Brain microvascular endothelial cell (primary cell): ENCODE data around the gene APP.
A peak's percentile ranks its signal among the peaks of the same experiment; 100 is the strongest.

Experiments
- DNase-seq: peaks from one replicate; pipeline ENCODE4 v3.0.0-alpha.2; 2020
- H3K27ac ChIP-seq: fragments of 250-450 bp; sonication (Bioruptor Pico); 2 replicates; pipeline ENCODE4 v1.5.1; 2020; ENCODE audit warnings: mild to moderate bottlenecking, moderate library complexity
- H3K27me3 ChIP-seq: fragments of 250-450 bp; sonication (Bioruptor Pico); replicated peaks from 2 replicates; pipeline ENCODE4 v1.5.1; 2020; ENCODE audit warnings: mild to moderate bottlenecking
- H3K36me3 ChIP-seq: fragments of 250-450 bp; sonication (Bioruptor Pico); replicated peaks from 2 replicates; pipeline ENCODE4 v1.5.1; 2020; ENCODE audit warnings: mild to moderate bottlenecking
- H3K4me3 ChIP-seq: 2 replicates; pipeline ENCODE4 v1.5.1; 2011; ENCODE audit warnings: low read depth, mild to moderate bottlenecking, control low read depth, low read length, moderate library complexity
- CTCF ChIP-seq: IDR thresholded peaks from 2 replicates; pipeline ENCODE4 v1.5.1; 2011; ENCODE audit warnings: low read depth, mild to moderate bottlenecking, moderate library complexity, low read length, control low read depth, inconsistent platforms; ENCODE audit errors: missing control alignments
- in situ Hi-C: cut with HindIII; loops from 2 replicates; pipeline ENCODE4 v1.10.0; 2017; ENCODE audit warnings: low sequenced_read_pairs, low pct_ligation_motif_present

Gene APP

GRCh38 chr21:26047279-26047967 is 123.1 kb downstream of the APP start:
- Histone ChIP-seq H3K4me3 (no peak overlapping the region), H3K27ac (no peak overlapping the region), H3K27me3 (no peaks in the 10 kb centered on the region), H3K36me3 (peaks cover 25% of the 10 kb centered on the region)
- in situ Hi-C loops, result no loop called here
- DNase-seq, result no peak
- no peak for TF ChIP-seq CTCF

- no peak for TF ChIP-seq CTCF
- Histone ChIP-seq H3K27ac (no peak overlapping the region), H3K36me3 (peaks cover 9% of the 10 kb centered on the region), H3K27me3 (no peaks in the 10 kb centered on the region), H3K4me3 (no peak overlapping the region)
- in situ Hi-C loops, result no loop called here
- no peak for DNase-seq
Observed at GRCh38 chr21:26043891-26044290, 126.7 kb downstream of the APP start.

- no peak overlapping the region for H3K4me3 ChIP-seq
- no peak overlapping the region for H3K27ac ChIP-seq
- no peak for TF ChIP-seq CTCF
- peaks cover 8% of the 10 kb centered on the region for H3K36me3 ChIP-seq
- DNase-seq, result no peak
- H3K27me3 ChIP-seq, result no peaks in the 10 kb centered on the region
- in situ Hi-C loops, result no loop called here
Observed at GRCh38 chr21:26042181-26042876, 128.2 kb downstream of the APP start.

GRCh38 chr21:26041431-26042180 is 129.0 kb downstream of the APP start:
- in situ Hi-C loops, result no loop called here
- no peaks in the 10 kb centered on the region for H3K27me3 ChIP-seq
- H3K36me3 ChIP-seq, result peaks cover 7% of the 10 kb centered on the region
- H3K27ac ChIP-seq, result no peak overlapping the region
- H3K4me3 ChIP-seq, result no peak overlapping the region
- peak; percentile 40 for DNase-seq
- no peak for TF ChIP-seq CTCF

- no peak overlapping the region for H3K27ac ChIP-seq
- H3K4me3 ChIP-seq, result no peak overlapping the region
- no peak for TF ChIP-seq CTCF
- in situ Hi-C loops, result no loop called here
- peaks cover 2% of the 10 kb centered on the region for H3K36me3 ChIP-seq
- DNase-seq, result no peak
- no peaks in the 10 kb centered on the region for H3K27me3 ChIP-seq
Observed at GRCh38 chr21:26036916-26037315, 133.7 kb downstream of the APP start.
